Measurements from ENCODE around the gene HSF2BP.
"Not testable (repeated sequence)": the region's sequence is repeated elsewhere in the genome, so short reads cannot be mapped to it uniquely, and the experiment has no call there.

DNA sequence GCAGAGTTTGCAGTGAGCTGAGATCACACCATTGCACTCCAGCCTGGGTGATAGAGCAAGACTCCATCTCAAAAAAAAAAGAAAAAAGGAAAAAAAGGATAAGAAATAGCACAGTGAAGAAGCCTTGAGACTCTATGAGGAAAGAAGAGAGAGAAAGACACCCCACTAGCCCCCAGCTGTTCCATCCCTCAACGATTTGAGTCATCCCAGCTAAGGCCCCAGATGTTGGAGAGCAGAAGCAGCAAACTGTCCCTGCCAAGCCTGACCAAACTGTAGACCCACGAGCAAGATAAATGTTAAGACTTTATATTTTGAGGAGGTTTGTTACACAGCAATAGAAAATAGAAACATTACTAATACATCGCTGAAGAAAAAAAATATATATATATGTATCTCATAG lies 42.4 kb downstream of the HSF2BP start:
- TF ChIP-seq, protein P1, sequence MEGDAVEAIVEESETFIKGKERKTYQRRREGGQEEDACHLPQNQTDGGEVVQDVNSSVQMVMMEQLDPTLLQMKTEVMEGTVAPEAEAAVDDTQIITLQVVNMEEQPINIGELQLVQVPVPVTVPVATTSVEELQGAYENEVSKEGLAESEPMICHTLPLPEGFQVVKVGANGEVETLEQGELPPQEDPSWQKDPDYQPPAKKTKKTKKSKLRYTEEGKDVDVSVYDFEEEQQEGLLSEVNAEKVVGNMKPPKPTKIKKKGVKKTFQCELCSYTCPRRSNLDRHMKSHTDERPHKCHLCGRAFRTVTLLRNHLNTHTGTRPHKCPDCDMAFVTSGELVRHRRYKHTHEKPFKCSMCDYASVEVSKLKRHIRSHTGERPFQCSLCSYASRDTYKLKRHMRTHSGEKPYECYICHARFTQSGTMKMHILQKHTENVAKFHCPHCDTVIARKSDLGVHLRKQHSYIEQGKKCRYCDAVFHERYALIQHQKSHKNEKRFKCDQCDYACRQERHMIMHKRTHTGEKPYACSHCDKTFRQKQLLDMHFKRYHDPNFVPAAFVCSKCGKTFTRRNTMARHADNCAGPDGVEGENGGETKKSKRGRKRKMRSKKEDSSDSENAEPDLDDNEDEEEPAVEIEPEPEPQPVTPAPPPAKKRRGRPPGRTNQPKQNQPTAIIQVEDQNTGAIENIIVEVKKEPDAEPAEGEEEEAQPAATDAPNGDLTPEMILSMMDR (IDR thresholded peaks at IDR 0.05) = not testable (repeated sequence)
- TF ChIP-seq EP300, POLR2A (IDR thresholded peaks at IDR 0.05): not testable (repeated sequence)
